ENCODE data around the gene CDH4.

DNA sequence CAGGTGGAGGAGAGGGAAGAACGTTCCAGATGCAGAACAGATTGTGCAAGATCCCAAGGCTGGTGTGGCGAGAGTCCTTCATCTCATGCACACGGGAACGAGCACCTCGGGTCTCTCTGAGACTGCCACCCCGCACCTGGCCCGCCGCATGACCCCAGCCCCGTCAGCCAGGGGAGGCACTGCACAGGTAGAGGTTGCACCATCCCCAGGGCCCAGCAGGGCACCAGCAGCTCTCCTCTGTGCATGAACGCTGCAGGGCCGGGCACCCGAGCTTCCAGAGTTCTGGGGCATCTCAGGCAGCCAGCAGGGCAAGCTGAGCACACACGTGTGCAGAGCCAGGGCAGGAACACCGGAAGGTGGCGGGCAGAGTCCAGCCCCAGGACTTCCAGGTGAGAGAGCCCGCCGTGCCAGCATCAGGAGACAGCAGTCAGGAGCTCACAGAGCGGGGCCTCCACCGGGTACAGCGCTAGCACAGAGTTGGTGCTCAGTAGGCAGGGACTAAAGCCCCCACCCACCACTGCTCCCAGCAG lies 620.4 kb downstream of the CDH4 start:
- TF ChIP-seq, protein P1, sequence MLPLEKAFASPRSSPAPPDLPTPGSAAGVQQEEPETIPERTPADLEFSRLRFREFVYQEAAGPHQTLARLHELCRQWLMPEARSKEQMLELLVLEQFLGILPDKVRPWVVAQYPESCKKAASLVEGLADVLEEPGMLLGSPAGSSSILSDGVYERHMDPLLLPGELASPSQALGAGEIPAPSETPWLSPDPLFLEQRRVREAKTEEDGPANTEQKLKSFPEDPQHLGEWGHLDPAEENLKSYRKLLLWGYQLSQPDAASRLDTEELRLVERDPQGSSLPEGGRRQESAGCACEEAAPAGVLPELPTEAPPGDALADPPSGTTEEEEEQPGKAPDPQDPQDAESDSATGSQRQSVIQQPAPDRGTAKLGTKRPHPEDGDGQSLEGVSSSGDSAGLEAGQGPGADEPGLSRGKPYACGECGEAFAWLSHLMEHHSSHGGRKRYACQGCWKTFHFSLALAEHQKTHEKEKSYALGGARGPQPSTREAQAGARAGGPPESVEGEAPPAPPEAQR (tag by site-specific recombination; IDR thresholded peaks at IDR 0.05) = no peak
- TF ChIP-seq ZNF184 (tag by site-specific recombination; IDR thresholded peaks at IDR 0.05) = no peak
